Liver (tissue), 9 donors: Measurements from ENCODE around the gene UGT1A10. TPM values are rescaled to one million over a fixed set of nuclear protein-coding genes. Genes with fewer than 3 reads are reported as not detected.

ENCODE experiments used
- DNase-seq: peaks from one replicate; pipeline ENCODE4 v3.0.0-alpha.2; 2017; ENCODE audit warnings: low spot score
- H3K27ac ChIP-seq, 2 donors: one replicate each; pipeline ENCODE4 v1.7.0; 2013; ENCODE audit warnings: inconsistent platforms in 2 of 2, low read length in 2 of 2, control low read depth in 1 of 2, low read depth in 1 of 2, mild to moderate bottlenecking in 1 of 2
- H3K27me3 ChIP-seq, 4 donors: one replicate each; pipeline versions ENCODE4 v1.6.1 to v1.7.0; 2013; ENCODE audit warnings: low read length in 3 of 4, inconsistent platforms in 1 of 4, mild to moderate bottlenecking in 1 of 4, moderate library complexity in 1 of 4; ENCODE audit not compliant: control insufficient read depth in 4 of 4, insufficient read depth in 4 of 4
- H3K36me3 ChIP-seq, 4 donors: one replicate each; pipeline versions ENCODE4 v1.6.1 to v1.7.0; 2013; ENCODE audit warnings: low read length in 3 of 4, mild to moderate bottlenecking in 3 of 4, low read depth in 1 of 4, moderate library complexity in 1 of 4; ENCODE audit not compliant: control insufficient read depth in 4 of 4, insufficient read depth in 3 of 4
- H3K4me1 ChIP-seq, 4 donors: one replicate each; pipeline versions ENCODE4 v1.6.1 to v1.7.0; 2013; ENCODE audit warnings: low read length in 3 of 4, mild to moderate bottlenecking in 3 of 4, moderate library complexity in 1 of 4; ENCODE audit not compliant: control insufficient read depth in 4 of 4, insufficient read depth in 4 of 4
- H3K4me3 ChIP-seq, 3 donors: one replicate each; pipeline versions ENCODE4 v1.6.1 to v1.7.0; 2013; ENCODE audit warnings: low read length in 3 of 3, control low read depth in 1 of 3, low read depth in 1 of 3, mild to moderate bottlenecking in 1 of 3
- H3K9ac ChIP-seq, 2 donors: one replicate each; pipeline ENCODE4 v1.7.0; 2013; ENCODE audit warnings: low read length in 2 of 2, mild to moderate bottlenecking in 2 of 2, moderate library complexity in 2 of 2, control low read depth in 1 of 2, low read depth in 1 of 2
- H3K9me3 ChIP-seq, 4 donors: one replicate each; pipeline versions ENCODE4 v1.6.1 to v1.7.0; 2013; ENCODE audit warnings: low read length in 3 of 4; ENCODE audit not compliant: control insufficient read depth in 4 of 4
- EGR1 ChIP-seq, 2 donors: IDR thresholded peaks; 2 replicates each; pipeline ENCODE4 v1.6.1; 2016 to 2018; ENCODE audit warnings: antibody characterized with exemption in 2 of 2, low read depth in 2 of 2
- FOXA1 ChIP-seq: IDR thresholded peaks from 2 replicates; pipeline ENCODE4 v1.6.1; 2016; ENCODE audit warnings: antibody characterized with exemption
- FOXA2 ChIP-seq: IDR thresholded peaks from 2 replicates; pipeline ENCODE4 v1.6.1; 2016; ENCODE audit warnings: antibody characterized with exemption
- GABPA ChIP-seq, 2 donors: IDR thresholded peaks in 1 of 2; conservative IDR thresholded peaks in 1 of 2; 2 replicates each; pipeline ENCODE4 v1.6.1; 2016; ENCODE audit warnings: antibody characterized with exemption in 2 of 2, mild to moderate bottlenecking in 1 of 2, moderate library complexity in 1 of 2
- HNF4A ChIP-seq, 2 donors: conservative IDR thresholded peaks; 2 replicates each; pipeline ENCODE4 v1.6.1; 2016; ENCODE audit warnings: antibody characterized with exemption in 2 of 2, mild to moderate bottlenecking in 2 of 2
- HNF4G ChIP-seq: IDR thresholded peaks from 2 replicates; pipeline ENCODE4 v1.6.1; 2016; ENCODE audit warnings: antibody characterized with exemption
- JUND ChIP-seq, 2 donors: IDR thresholded peaks; 2 replicates each; pipeline ENCODE4 v1.6.1; 2016; ENCODE audit warnings: antibody characterized with exemption in 2 of 2
- NR2F2 ChIP-seq: IDR thresholded peaks from 2 replicates; pipeline ENCODE4 v1.6.1; 2016; ENCODE audit warnings: antibody characterized with exemption
- RAD21 ChIP-seq, 2 donors: IDR thresholded peaks; 2 replicates each; pipeline ENCODE4 v1.6.1; 2016; ENCODE audit warnings: antibody characterized with exemption in 2 of 2, mild to moderate bottlenecking in 2 of 2
- RXRA ChIP-seq, 2 donors: IDR thresholded peaks; 2 replicates each; pipeline ENCODE4 v1.6.1; 2017 to 2018; ENCODE audit warnings: antibody characterized with exemption in 2 of 2, mild to moderate bottlenecking in 1 of 2
- SP1 ChIP-seq: IDR thresholded peaks from 2 replicates; pipeline ENCODE4 v1.6.1; 2018; ENCODE audit warnings: antibody characterized with exemption, mild to moderate bottlenecking
- TAF1 ChIP-seq: conservative IDR thresholded peaks from 2 replicates; pipeline ENCODE4 v1.6.1; 2016; ENCODE audit warnings: antibody characterized with exemption, mild to moderate bottlenecking
- YY1 ChIP-seq: IDR thresholded peaks from 2 replicates; pipeline ENCODE4 v1.6.1; 2016; ENCODE audit warnings: antibody characterized with exemption, mild to moderate bottlenecking
- WGBS: extraction: QIAGEN DNeasy Blood & Tissue Kit; methylation state at CpG from one replicate; pipeline ENCODE4 v1.1.7; 2013; 5-methylcytosine and 5-hydroxymethylcytosine counted together
- polyA plus RNA-seq, 2 donors: library from polyadenylated mRNA; stranded (reverse) in 1 of 2; unstranded in 1 of 2; fragments of 200-250 nt in 1 of 2; fragments of >200 nt in 1 of 2; fragmentation: Nextera tagmentation in 1 of 2; extraction: Ambion mirVana in 1 of 2; gene quantifications; one replicate each; pipeline versions ENCODE4 v1.2.1 to v1.2.3, GENCODE V29; 2013 to 2015
- total RNA-seq, 2 donors: library from RNA; depleted of rRNA; stranded (reverse); fragments of >200 nt; gene quantifications; one replicate each; pipeline ENCODE4 v1.2.3, GENCODE V29; 2014
- TF ChIP-seq, protein P1 (sequence below): fragments of 150-350 bp; IDR thresholded peaks from 2 replicates; pipeline ENCODE4 v1.5.1; 2017; ENCODE audit warnings: improper control_type of control experiment, low read depth, low read length; ENCODE audit not compliant: missing input control
- TF ChIP-seq, protein P2 (sequence below): IDR thresholded peaks from 2 replicates; pipeline ENCODE4 v1.6.1; 2016; ENCODE audit warnings: antibody characterized with exemption
- TF ChIP-seq, protein P3 (sequence below): IDR thresholded peaks from 2 replicates; pipeline ENCODE4 v1.6.1; 2016; ENCODE audit warnings: antibody characterized with exemption, mild to moderate bottlenecking
- TF ChIP-seq, protein P4 (sequence below): IDR thresholded peaks from 2 replicates; pipeline ENCODE4 v1.6.1; 2016; ENCODE audit warnings: antibody characterized with exemption
- TF ChIP-seq, protein P5 (sequence below): IDR thresholded peaks from 2 replicates; pipeline ENCODE4 v1.6.1; 2016; ENCODE audit warnings: antibody characterized with exemption
- donor health status: healthy.
- donor health status: healthy.
- donor health status: healthy.
- donor health status: healthy.
- donor health status: healthy.

The UGT1A10 gene
- total and polyA plus RNA-seq, 4 donors, result 0.08 TPM; not detected in 2

DNA sequence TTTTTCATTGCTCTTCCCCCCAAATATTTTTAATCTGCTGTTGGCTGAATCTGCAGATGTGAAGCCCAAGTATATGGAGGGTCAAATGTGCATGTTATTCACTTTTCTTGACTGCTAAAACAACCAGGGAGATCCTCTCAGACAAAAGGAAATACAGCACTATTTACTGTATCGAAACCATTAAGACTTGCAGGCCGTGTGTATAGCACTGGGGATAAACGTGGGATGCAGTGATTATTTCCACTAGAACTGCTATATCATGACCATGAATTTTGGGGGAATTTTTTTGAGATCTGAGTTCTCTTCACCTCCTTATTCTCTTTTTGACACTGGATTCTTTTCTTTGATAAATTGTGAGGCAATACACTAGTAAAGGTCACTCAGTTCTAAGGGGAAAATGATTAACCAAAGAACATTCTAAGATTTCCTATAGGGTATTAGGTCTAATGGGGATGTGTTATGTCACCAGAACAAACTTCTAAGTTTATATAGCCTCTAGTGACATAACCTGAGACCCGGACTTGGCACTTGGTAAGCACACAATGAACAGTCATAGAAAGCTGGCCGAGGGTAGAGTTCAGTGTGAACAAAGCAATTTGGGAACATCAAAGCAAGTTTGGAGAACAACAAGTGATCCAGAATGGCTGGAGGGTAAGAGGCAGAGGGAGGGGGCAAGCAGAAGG, 109.0 kb downstream of the UGT1A10 start:
- DNase-seq, result no peak
- H3K9me3 ChIP-seq, result no peaks in the 10 kb centered on the region
- H3K27me3 ChIP-seq, result no peaks in the 10 kb centered on the region
- peak overlapping the region; percentile 49 to 65 for H3K27ac ChIP-seq
- TF ChIP-seq FOXA2 (peak; percentile 72), YY1 (peak; percentile 78), RAD21 (IDR thresholded peaks at IDR 0.05) (peak; percentile 37 to 55), EGR1 (IDR thresholded peaks at IDR 0.05; ENCODE audit: low read depth in 2 of 2) (peak; percentile 50 to 59), NR2F2 (no peak), FOXA1 (no peak), GABPA (IDR thresholded peaks at IDR 0.05 in 1 of 2, conservative IDR thresholded peaks at IDR 0.05 in 1 of 2) (peak in 1 of 2 donors; percentile 17), HNF4G (peak; percentile 86), HNF4A (conservative IDR thresholded peaks at IDR 0.05) (peak; percentile 97 to 98), TAF1 (no peak), SP1 (peak; percentile 94), JUND (IDR thresholded peaks at IDR 0.05) (peak; percentile 88 to 90), RXRA (IDR thresholded peaks at IDR 0.05) (peak; percentile 96 to 98)
- TF ChIP-seq, protein P1, sequence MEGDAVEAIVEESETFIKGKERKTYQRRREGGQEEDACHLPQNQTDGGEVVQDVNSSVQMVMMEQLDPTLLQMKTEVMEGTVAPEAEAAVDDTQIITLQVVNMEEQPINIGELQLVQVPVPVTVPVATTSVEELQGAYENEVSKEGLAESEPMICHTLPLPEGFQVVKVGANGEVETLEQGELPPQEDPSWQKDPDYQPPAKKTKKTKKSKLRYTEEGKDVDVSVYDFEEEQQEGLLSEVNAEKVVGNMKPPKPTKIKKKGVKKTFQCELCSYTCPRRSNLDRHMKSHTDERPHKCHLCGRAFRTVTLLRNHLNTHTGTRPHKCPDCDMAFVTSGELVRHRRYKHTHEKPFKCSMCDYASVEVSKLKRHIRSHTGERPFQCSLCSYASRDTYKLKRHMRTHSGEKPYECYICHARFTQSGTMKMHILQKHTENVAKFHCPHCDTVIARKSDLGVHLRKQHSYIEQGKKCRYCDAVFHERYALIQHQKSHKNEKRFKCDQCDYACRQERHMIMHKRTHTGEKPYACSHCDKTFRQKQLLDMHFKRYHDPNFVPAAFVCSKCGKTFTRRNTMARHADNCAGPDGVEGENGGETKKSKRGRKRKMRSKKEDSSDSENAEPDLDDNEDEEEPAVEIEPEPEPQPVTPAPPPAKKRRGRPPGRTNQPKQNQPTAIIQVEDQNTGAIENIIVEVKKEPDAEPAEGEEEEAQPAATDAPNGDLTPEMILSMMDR, result no peak
- TF ChIP-seq, protein P2, sequence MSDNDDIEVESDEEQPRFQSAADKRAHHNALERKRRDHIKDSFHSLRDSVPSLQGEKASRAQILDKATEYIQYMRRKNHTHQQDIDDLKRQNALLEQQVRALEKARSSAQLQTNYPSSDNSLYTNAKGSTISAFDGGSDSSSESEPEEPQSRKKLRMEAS, result peak; percentile 59
- TF ChIP-seq, protein P3, sequence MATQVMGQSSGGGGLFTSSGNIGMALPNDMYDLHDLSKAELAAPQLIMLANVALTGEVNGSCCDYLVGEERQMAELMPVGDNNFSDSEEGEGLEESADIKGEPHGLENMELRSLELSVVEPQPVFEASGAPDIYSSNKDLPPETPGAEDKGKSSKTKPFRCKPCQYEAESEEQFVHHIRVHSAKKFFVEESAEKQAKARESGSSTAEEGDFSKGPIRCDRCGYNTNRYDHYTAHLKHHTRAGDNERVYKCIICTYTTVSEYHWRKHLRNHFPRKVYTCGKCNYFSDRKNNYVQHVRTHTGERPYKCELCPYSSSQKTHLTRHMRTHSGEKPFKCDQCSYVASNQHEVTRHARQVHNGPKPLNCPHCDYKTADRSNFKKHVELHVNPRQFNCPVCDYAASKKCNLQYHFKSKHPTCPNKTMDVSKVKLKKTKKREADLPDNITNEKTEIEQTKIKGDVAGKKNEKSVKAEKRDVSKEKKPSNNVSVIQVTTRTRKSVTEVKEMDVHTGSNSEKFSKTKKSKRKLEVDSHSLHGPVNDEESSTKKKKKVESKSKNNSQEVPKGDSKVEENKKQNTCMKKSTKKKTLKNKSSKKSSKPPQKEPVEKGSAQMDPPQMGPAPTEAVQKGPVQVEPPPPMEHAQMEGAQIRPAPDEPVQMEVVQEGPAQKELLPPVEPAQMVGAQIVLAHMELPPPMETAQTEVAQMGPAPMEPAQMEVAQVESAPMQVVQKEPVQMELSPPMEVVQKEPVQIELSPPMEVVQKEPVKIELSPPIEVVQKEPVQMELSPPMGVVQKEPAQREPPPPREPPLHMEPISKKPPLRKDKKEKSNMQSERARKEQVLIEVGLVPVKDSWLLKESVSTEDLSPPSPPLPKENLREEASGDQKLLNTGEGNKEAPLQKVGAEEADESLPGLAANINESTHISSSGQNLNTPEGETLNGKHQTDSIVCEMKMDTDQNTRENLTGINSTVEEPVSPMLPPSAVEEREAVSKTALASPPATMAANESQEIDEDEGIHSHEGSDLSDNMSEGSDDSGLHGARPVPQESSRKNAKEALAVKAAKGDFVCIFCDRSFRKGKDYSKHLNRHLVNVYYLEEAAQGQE, result peak; percentile 59
- TF ChIP-seq, protein P4, sequence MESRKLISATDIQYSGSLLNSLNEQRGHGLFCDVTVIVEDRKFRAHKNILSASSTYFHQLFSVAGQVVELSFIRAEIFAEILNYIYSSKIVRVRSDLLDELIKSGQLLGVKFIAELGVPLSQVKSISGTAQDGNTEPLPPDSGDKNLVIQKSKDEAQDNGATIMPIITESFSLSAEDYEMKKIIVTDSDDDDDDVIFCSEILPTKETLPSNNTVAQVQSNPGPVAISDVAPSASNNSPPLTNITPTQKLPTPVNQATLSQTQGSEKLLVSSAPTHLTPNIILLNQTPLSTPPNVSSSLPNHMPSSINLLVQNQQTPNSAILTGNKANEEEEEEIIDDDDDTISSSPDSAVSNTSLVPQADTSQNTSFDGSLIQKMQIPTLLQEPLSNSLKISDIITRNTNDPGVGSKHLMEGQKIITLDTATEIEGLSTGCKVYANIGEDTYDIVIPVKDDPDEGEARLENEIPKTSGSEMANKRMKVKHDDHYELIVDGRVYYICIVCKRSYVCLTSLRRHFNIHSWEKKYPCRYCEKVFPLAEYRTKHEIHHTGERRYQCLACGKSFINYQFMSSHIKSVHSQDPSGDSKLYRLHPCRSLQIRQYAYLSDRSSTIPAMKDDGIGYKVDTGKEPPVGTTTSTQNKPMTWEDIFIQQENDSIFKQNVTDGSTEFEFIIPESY, result peak; percentile 87
- TF ChIP-seq, protein P5, sequence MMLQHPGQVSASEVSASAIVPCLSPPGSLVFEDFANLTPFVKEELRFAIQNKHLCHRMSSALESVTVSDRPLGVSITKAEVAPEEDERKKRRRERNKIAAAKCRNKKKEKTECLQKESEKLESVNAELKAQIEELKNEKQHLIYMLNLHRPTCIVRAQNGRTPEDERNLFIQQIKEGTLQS, result peak; percentile 32
- H3K36me3 ChIP-seq, result peaks cover 0 to 4% (median 2%) of the 10 kb centered on the region in 4 donors
- no peak overlapping the region for H3K9ac ChIP-seq
- peaks cover 16 to 64% (median 39%) of the 10 kb centered on the region in 4 donors for H3K4me1 ChIP-seq
- peak overlapping the region in 1 of 3 donors; percentile 22 for H3K4me3 ChIP-seq
- WGBS, result 36% methylated on average over 5 of the region's 5 CpGs
